H1 (cell line): ENCODE data around the gene CLN5. TPM values are rescaled to one million over a fixed set of nuclear protein-coding genes. Genes with fewer than 3 reads are reported as not detected.

Source experiments
- CTBP2 ChIP-seq: IDR thresholded peaks from 2 replicates; pipeline ENCODE4 v1.7.0; 2011; ENCODE audit warnings: borderline replicate concordance, mild to moderate bottlenecking, moderate library complexity, mixed read lengths, low read length; ENCODE audit not compliant: insufficient read depth, insufficient read length
- polyA plus RNA-seq, 7 experiments: library from polyadenylated mRNA; depleted of rRNA in 3 of 7; stranded (reverse) in 5 of 7; unstranded in 2 of 7; fragments of >200 nt in 5 of 7; fragments of 200-250 nt in 2 of 7; gene quantifications; 1 replicate in 5 of 7; 2 replicates in 1 of 7; 4 replicates in 1 of 7; pipeline versions ENCODE4 v1.2.1 to v1.2.3, GENCODE V29; 2011 to 2013; ENCODE audit warnings: missing spikeins in 2 of 7, mixed read lengths in 2 of 7
- total RNA-seq: library from RNA; stranded (reverse); fragmentation: NEBNext Ultra II Directional; extraction: Animal tissue kit (Norgen Biotek cat#: 25700); gene quantifications from 2 replicates; pipeline ENCODE4 v1.2.1, GENCODE V29; 2021

Gene CLN5
- total and polyA plus RNA-seq, 2 of the 8 experiments (the other 6 are each of a cell fraction or from before 2014, with no cell fraction given) = 5.3 to 10.1 TPM

GRCh38 chr13:76942363-76942762, 49.5 kb upstream of the CLN5 start (continued):
- no peak for TF ChIP-seq CTBP2
